ENCODE measurements around the gene ADGB. TPM values are rescaled to one million over a fixed set of nuclear protein-coding genes. Genes with fewer than 3 reads are reported as not detected.
"Not testable (repeated sequence)": the region's sequence is repeated elsewhere in the genome, so short reads cannot be mapped to it uniquely, and the experiment has no call there.

ADGB gene
- total and polyA plus RNA-seq, 4 donors = 0.18 TPM; not detected in 3

DNA sequence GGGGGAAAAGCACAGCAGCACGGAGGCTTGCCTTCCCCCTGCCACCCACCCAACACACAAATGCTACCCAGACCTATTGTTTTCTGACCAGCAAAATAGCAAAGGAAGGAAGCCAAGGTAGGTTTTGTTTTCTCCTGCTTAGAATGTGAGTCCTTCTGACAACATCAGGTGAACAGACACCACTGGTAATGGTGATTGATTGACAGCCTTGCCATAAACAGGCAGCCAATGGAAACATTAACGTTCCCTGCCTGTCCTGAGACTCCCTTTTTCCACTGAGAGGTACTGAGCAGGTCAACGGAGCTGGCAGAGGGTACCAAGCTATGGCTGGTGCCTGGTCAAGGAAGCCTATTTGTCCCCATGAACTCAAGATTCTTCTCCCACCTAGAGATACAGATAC is 234.4 kb downstream of the ADGB start:
- 75% methylated on average over 3 of the region's 3 CpGs for WGBS, 2 donors

DNA sequence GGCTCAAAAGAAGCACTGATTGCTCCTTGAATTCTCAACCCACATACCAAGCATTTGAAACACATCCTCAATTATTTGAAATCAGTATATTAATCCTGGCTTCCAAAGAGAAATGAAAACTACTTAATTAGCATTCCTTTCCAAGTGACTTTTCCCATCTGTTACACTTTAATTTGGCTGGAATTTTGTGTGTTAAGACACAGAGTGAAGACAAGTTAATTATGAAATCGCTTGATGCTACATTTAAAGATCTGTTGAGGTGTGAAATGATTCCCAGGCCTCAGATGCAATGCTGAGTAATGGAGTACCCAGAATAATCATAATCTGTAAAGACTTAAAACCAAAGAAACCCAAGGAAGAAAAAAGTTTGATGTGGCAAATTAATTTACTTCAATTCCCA is 241.4 kb downstream of the ADGB start:
- WGBS, 2 donors = 83% methylated on average over 1 of the region's 1 CpG
- intact Hi-C loops (cut with DNase I) = no loop called here
- Histone ChIP-seq H3K36me3 (ENCODE audit: control insufficient read depth in 1 of 2, insufficient read depth in 2 of 2, low read length in 1 of 2) (no peaks in the 10 kb centered on the region), H3K4me3 (ENCODE audit: low read length in 2 of 2) (no peak overlapping the region), H3K9me3 (ENCODE audit: control insufficient read depth, low read length) (no peaks in the 10 kb centered on the region), H3K4me1 (ENCODE audit: control insufficient read depth in 1 of 2, insufficient read depth in 2 of 2, low read length in 2 of 2) (no peaks in the 10 kb centered on the region), H3K27me3 (ENCODE audit: control insufficient read depth in 1 of 2, insufficient read depth in 2 of 2, low read length in 1 of 2) (no peaks in the 10 kb centered on the region), H3K27ac (ENCODE audit: low read depth in 1 of 2, low read length in 2 of 2) (no peak overlapping the region)
- ATAC-seq (ENCODE audit: low FRiP score) (no peak), DNase-seq (no peak)

More for the DNA sequence above, 234.4 kb downstream of the ADGB start:
- no peak for DNase-seq
- Histone ChIP-seq H3K9me3 (ENCODE audit: control insufficient read depth, low read length) (no peaks in the 10 kb centered on the region), H3K4me3 (ENCODE audit: low read length in 2 of 2) (no peak overlapping the region), H3K36me3 (ENCODE audit: control insufficient read depth in 1 of 2, insufficient read depth in 2 of 2, low read length in 1 of 2) (no peaks in the 10 kb centered on the region), H3K27me3 (ENCODE audit: control insufficient read depth in 1 of 2, insufficient read depth in 2 of 2, low read length in 1 of 2) (peaks cover 0 to 1% of the 10 kb centered on the region in 2 donors), H3K27ac (ENCODE audit: low read depth in 1 of 2, low read length in 2 of 2) (no peak overlapping the region), H3K4me1 (ENCODE audit: control insufficient read depth in 1 of 2, insufficient read depth in 2 of 2, low read length in 2 of 2) (no peaks in the 10 kb centered on the region)
- ATAC-seq (ENCODE audit: low FRiP score) = no peak
- intact Hi-C loops (cut with DNase I) = no loop called here

DNA sequence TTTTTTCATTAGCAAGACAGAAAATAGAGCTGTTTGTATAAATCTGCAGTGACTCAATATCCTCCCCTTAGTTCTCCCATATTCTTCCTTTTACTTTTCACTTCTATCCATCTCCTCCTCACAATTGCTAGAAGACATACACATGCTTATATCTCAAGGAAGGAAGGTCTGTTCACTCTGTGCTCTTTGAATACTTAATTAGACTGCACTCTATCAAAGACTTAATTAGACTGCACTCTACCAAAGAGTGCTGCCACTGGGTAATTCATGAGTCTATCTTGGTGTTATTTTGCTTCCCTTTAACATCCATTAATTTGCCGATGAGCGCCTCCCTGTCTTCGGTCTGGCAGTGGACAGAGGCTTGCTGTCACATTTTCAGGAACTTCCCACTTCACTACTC is 241.9 kb downstream of the ADGB start:
- DNase-seq (no peak), ATAC-seq (ENCODE audit: low FRiP score) (no peak)
- Histone ChIP-seq H3K27ac (ENCODE audit: low read depth in 1 of 2, low read length in 2 of 2) (no peak overlapping the region), H3K4me3 (ENCODE audit: low read length in 2 of 2) (no peak overlapping the region), H3K9me3 (ENCODE audit: control insufficient read depth, low read length) (no peaks in the 10 kb centered on the region), H3K27me3 (ENCODE audit: control insufficient read depth in 1 of 2, insufficient read depth in 2 of 2, low read length in 1 of 2) (no peaks in the 10 kb centered on the region), H3K36me3 (ENCODE audit: control insufficient read depth in 1 of 2, insufficient read depth in 2 of 2, low read length in 1 of 2) (no peaks in the 10 kb centered on the region), H3K4me1 (ENCODE audit: control insufficient read depth in 1 of 2, insufficient read depth in 2 of 2, low read length in 2 of 2) (no peaks in the 10 kb centered on the region)
- 95 to 98% methylated on average over 3 of the region's 3 CpGs for WGBS, 2 donors
- intact Hi-C loops (cut with DNase I) = no loop called here

DNA sequence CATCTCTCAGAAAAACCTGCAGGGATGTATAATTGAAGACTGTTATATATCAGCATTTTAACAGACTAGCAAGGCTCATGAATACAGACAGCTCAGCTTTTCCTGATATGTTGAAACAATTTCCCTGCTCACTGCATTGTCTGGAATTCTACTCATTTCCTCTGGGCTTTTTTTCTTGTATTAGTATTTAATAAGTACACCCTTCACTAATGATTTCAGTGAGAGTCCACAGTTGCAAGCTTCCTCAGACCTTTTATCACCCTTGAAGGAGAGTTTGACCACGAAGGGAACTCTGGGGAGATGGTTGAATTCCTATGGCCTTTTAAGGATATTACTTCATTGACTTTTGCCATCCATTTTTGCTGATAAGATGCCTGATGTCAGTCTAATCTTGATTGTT is 248.7 kb downstream of the ADGB start:
- DNase-seq = no peak
- ATAC-seq (ENCODE audit: low FRiP score) = no peak
- Histone ChIP-seq H3K36me3 (ENCODE audit: control insufficient read depth in 1 of 2, insufficient read depth in 2 of 2, low read length in 1 of 2) (no peaks in the 10 kb centered on the region), H3K4me3 (ENCODE audit: low read length in 2 of 2) (no peak overlapping the region), H3K4me1 (ENCODE audit: control insufficient read depth in 1 of 2, insufficient read depth in 2 of 2, low read length in 2 of 2) (no peaks in the 10 kb centered on the region), H3K27ac (ENCODE audit: low read depth in 1 of 2, low read length in 2 of 2) (no peak overlapping the region), H3K9me3 (ENCODE audit: control insufficient read depth, low read length) (peaks cover 1% of the 10 kb centered on the region), H3K27me3 (ENCODE audit: control insufficient read depth in 1 of 2, insufficient read depth in 2 of 2, low read length in 1 of 2) (no peaks in the 10 kb centered on the region)
- 12 to 15% methylated on average over 1 of the region's 1 CpG for WGBS, 2 donors
- intact Hi-C loops (cut with DNase I) = no loop called here

DNA sequence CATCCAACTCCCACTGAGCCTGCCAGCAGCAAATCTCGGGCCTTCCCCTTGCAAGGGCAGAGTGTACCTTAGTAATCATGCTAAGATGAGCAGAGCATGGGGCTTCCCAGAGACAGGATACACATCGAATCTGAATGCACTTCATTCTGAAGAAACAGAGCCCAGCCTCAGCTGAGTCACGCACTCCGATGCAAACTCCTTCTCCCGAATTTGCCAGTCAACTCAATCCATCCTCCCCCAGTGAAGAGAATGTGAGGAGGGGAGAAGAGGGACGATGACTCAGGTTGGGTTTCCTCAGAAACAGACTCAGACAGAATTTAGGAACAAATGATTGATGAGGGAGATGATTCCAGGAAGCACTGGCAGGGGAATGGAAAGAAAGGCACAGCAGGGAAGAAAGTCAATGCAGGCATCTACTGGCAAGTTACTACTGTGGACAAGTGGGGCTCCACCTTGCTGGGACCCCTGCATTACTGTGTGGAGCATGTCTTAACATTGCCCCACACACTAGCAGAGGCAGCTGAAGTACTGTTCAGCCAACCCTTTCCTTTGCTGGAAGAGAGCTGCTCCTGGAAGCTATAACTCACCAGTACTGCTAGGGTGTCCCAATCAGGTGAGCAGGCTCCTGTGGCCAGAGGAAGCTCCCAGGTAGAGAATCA is 251.6 kb downstream of the ADGB start:
- no peak for DNase-seq
- Histone ChIP-seq H3K4me1 (ENCODE audit: control insufficient read depth in 1 of 2, insufficient read depth in 2 of 2, low read length in 2 of 2) (no peaks in the 10 kb centered on the region), H3K4me3 (ENCODE audit: low read length in 2 of 2) (no peak overlapping the region), H3K36me3 (ENCODE audit: control insufficient read depth in 1 of 2, insufficient read depth in 2 of 2, low read length in 1 of 2) (no peaks in the 10 kb centered on the region), H3K27ac (ENCODE audit: low read depth in 1 of 2, low read length in 2 of 2) (no peak overlapping the region), H3K9me3 (ENCODE audit: control insufficient read depth, low read length) (peaks cover 1% of the 10 kb centered on the region), H3K27me3 (ENCODE audit: control insufficient read depth in 1 of 2, insufficient read depth in 2 of 2, low read length in 1 of 2) (no peaks in the 10 kb centered on the region)
- intact Hi-C loops (cut with DNase I) = no loop called here
- ATAC-seq (ENCODE audit: low FRiP score) = no peak
- 66 to 74% methylated on average over 6 of the region's 6 CpGs for WGBS, 2 donors

DNA sequence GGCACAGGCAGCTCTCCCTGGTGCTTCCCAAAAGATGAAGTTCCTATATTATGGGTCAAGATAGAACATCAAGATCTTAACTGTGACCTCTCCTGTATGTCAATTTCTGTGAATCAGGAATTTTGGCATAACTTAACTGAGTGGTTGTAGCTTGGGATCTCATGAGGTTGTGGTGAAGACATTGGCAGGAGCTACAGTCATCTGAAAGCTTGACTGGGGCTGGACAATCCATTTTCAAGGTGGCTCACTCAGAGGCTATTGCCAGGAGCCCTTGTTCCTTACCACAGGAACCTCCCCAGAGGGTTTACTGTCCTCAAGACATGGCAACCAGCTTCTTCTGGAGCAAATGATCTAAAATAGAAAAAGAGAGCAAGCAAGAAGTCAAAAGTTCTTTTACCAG is 252.2 kb downstream of the ADGB start:
- no peak overlapping the region for H3K4me3 ChIP-seq (ENCODE audit: low read length in 2 of 2)
- peaks cover 1% of the 10 kb centered on the region for H3K9me3 ChIP-seq (ENCODE audit: control insufficient read depth, low read length)
- H3K4me1 ChIP-seq (ENCODE audit: control insufficient read depth in 1 of 2, insufficient read depth in 2 of 2, low read length in 2 of 2) = no peaks in the 10 kb centered on the region
- no peak overlapping the region for H3K27ac ChIP-seq (ENCODE audit: low read depth in 1 of 2, low read length in 2 of 2)
- ATAC-seq (ENCODE audit: low FRiP score) (no peak), DNase-seq (no peak)
- intact Hi-C loops (cut with DNase I) = no loop called here
- no peaks in the 10 kb centered on the region for H3K27me3 ChIP-seq (ENCODE audit: control insufficient read depth in 1 of 2, insufficient read depth in 2 of 2, low read length in 1 of 2)
- no peaks in the 10 kb centered on the region for H3K36me3 ChIP-seq (ENCODE audit: control insufficient read depth in 1 of 2, insufficient read depth in 2 of 2, low read length in 1 of 2)

DNA sequence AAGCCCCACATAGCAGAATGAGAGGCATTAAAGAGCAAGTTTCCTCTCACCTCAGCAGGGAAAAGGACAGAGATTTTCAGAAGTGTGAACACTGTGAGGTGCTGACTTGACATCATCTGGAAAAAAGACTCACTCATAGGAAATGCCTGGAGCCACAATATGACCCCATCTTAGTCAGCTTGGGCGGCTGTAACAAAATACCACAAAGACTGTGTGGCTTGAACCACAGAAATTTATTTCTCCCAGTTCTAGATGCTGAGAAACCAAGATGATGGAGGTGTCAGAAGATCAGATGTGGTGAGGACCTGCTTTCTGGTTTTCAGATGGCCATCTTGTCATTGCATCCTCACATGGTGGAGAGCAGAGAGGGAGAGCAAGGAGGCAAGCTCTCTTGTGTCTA is 253.1 kb downstream of the ADGB start:
- no peaks in the 10 kb centered on the region for H3K36me3 ChIP-seq (ENCODE audit: control insufficient read depth in 1 of 2, insufficient read depth in 2 of 2, low read length in 1 of 2)
- intact Hi-C loops (cut with DNase I) = no loop called here
- WGBS, 2 donors = 62 to 84% methylated on average over 1 of the region's 1 CpG

DNA sequence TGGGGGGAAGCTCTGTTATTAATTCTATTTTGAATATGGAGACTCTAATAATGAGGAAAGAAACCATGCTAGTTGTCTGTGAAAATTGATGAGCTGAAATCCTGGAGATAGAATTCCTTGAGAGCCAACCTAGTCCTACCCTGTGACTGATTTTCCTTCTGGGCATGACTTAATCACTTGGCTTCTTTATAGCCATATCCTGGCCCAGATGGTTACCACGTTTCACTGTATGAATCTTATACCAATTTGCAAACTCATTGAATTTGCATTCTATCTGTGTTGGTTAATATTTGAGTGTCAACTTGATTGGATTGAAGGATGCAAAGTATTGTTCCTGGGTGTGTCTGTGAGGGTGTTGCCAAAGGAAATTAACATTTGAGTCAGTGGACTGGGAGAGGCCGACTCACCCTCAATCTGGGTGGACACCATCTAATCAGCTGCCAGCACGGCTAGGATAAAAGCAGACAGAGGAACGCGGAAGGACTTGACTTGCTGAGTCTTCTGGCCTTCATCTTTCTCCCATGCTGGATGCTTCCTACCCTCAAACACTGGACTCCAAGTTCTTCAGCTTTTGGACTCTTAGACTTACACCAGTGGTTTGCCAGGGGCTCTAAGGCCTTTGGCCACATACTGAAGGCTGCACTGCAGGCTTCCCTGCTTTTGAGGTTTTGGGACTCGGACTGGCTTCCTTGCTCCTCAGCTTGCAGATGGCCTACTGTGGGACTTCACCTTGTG is 255.9 kb downstream of the ADGB start:
- not testable (repeated sequence) for H3K4me3 ChIP-seq (ENCODE audit: low read length in 2 of 2); H3K27me3 ChIP-seq (ENCODE audit: control insufficient read depth in 1 of 2, insufficient read depth in 2 of 2, low read length in 1 of 2); H3K36me3 ChIP-seq (ENCODE audit: control insufficient read depth in 1 of 2, insufficient read depth in 2 of 2, low read length in 1 of 2); H3K9me3 ChIP-seq (ENCODE audit: control insufficient read depth, low read length); H3K27ac ChIP-seq (ENCODE audit: low read depth in 1 of 2, low read length in 2 of 2); ATAC-seq (ENCODE audit: low FRiP score); H3K4me1 ChIP-seq (ENCODE audit: control insufficient read depth in 1 of 2, insufficient read depth in 2 of 2, low read length in 2 of 2); DNase-seq
- WGBS, 2 donors = 86 to 89% methylated on average over 6 of the region's 6 CpGs
- intact Hi-C loops (cut with DNase I) = loop anchor here (5.0 kb wide), 2 partner anchors 58 to 348 kb away; partner anchors contain the start of gene STXBP5 (in 1 of the 2)

More for the DNA sequence above, 253.1 kb downstream of the ADGB start:
- Histone ChIP-seq H3K9me3 (ENCODE audit: control insufficient read depth, low read length) (peaks cover 1% of the 10 kb centered on the region), H3K4me3 (ENCODE audit: low read length in 2 of 2) (no peak overlapping the region), H3K27me3 (ENCODE audit: control insufficient read depth in 1 of 2, insufficient read depth in 2 of 2, low read length in 1 of 2) (no peaks in the 10 kb centered on the region), H3K27ac (ENCODE audit: low read depth in 1 of 2, low read length in 2 of 2) (no peak overlapping the region), H3K4me1 (ENCODE audit: control insufficient read depth in 1 of 2, insufficient read depth in 2 of 2, low read length in 2 of 2) (no peaks in the 10 kb centered on the region)
- ATAC-seq (ENCODE audit: low FRiP score) (no peak), DNase-seq (no peak)

DNA sequence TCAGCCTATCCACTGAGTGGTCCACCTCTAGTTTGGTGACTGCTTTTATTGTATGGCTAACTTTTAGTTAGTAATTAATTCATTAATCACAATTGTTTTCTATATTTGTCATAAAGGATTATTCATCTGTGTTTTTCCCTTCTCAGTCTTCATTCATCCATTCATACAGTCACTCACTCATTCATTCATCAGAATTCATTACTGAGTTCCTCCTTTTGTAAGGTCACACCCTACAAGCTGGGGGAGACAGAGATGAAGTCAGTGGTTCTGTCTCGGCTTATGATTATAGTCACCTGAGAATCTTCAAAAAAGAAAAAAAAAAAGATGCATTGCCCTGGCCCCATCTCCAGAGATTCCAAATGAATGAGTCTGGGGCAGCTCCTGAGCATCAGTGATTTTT is 257.1 kb downstream of the ADGB start:
- intact Hi-C loops (cut with DNase I) = loop anchor here (2.0 to 5.0 kb wide), 4 partner anchors 56 to 429 kb away; partner anchors contain the start of gene STXBP5 (in 1 of the 2)
- H3K27me3 ChIP-seq (ENCODE audit: control insufficient read depth in 1 of 2, insufficient read depth in 2 of 2, low read length in 1 of 2) = no peaks in the 10 kb centered on the region
- no peaks in the 10 kb centered on the region for H3K4me1 ChIP-seq (ENCODE audit: control insufficient read depth in 1 of 2, insufficient read depth in 2 of 2, low read length in 2 of 2)
- H3K36me3 ChIP-seq (ENCODE audit: control insufficient read depth in 1 of 2, insufficient read depth in 2 of 2, low read length in 1 of 2) = no peaks in the 10 kb centered on the region
- ATAC-seq (ENCODE audit: low FRiP score) (no peak), DNase-seq (no peak)
- H3K27ac ChIP-seq (ENCODE audit: low read depth in 1 of 2, low read length in 2 of 2) = no peak overlapping the region
- H3K4me3 ChIP-seq (ENCODE audit: low read length in 2 of 2) = no peak overlapping the region
- H3K9me3 ChIP-seq (ENCODE audit: control insufficient read depth, low read length) = peaks cover 1% of the 10 kb centered on the region
- 91 to 96% methylated on average over 1 of the region's 1 CpG for WGBS, 2 donors
